HepG2 (cell line): ENCODE data around the gene STK32B. TPM values are rescaled to one million over a fixed set of nuclear protein-coding genes. Genes with fewer than 3 reads are reported as not detected.

Experiments used
- HNF1A ChIP-seq, 2 experiments: sonication (generic) in 1 of 2; formaldehyde crosslinking in 1 of 2; IDR thresholded peaks; 2 replicates each; pipeline versions ENCODE4 v1.4.0 to v1.6.1; 2016 to 2020; ENCODE audit warnings: borderline replicate concordance in 1 of 2, low read depth in 1 of 2, mild to moderate bottlenecking in 1 of 2, missing genetic modification reagents in 1 of 2
- MIER3 ChIP-seq: IDR thresholded peaks from 2 replicates; pipeline ENCODE4 v1.6.1; 2016; ENCODE audit warnings: missing compliant biosample characterization, borderline replicate concordance
- NAIF1 ChIP-seq: sonication (generic); formaldehyde crosslinking; IDR thresholded peaks from 2 replicates; pipeline ENCODE4 v1.5.0; 2020; ENCODE audit warnings: mild to moderate bottlenecking, missing genetic modification reagents, borderline replicate concordance
- NCOR1 ChIP-seq: fragments of 200-600 bp; sonication (generic); IDR thresholded peaks from 2 replicates; pipeline ENCODE4 v1.7.0; 2017; ENCODE audit warnings: antibody characterized with exemption, low read length, borderline replicate concordance
- PRDM10 ChIP-seq: sonication (generic); formaldehyde crosslinking; IDR thresholded peaks from 2 replicates; pipeline ENCODE4 v1.4.0; 2020; ENCODE audit warnings: low read depth, missing genetic modification reagents
- ZNF605 ChIP-seq: sonication (generic); formaldehyde crosslinking; IDR thresholded peaks from 2 replicates; pipeline ENCODE4 v1.8.0; 2022; ENCODE audit warnings: mild to moderate bottlenecking, missing genetic modification reagents
- ZNF841 ChIP-seq: sonication (generic); formaldehyde crosslinking; IDR thresholded peaks from 2 replicates; pipeline ENCODE4 v1.8.1; 2023; ENCODE audit warnings: missing genetic modification reagents, borderline replicate concordance
- polyA plus RNA-seq, 8 experiments: library from polyadenylated mRNA; depleted of rRNA in 3 of 8; stranded (reverse) in 7 of 8; unstranded in 1 of 8; fragments of >200 nt; fragmentation: Illumina TruSeq in 4 of 8; extraction: Trizol in 4 of 8; gene quantifications; 2 replicates each; pipeline versions ENCODE4 v1.2.1 to v1.2.3, GENCODE V29; 2011 to 2016; ENCODE audit warnings: low read depth in 4 of 8, missing spikeins in 1 of 8, mixed read lengths in 1 of 8; ENCODE audit not compliant: insufficient read depth in 1 of 8
- total RNA-seq, 5 experiments: library from RNA; depleted of rRNA; stranded (reverse); fragments of >200 nt; fragmentation: Illumina TruSeq; extraction: Trizol; gene quantifications; 2 replicates each; pipeline ENCODE4 v1.2.3, GENCODE V29; 2016; ENCODE audit warnings: low read depth in 1 of 5
- TF ChIP-seq, protein P1 (sequence below): sonication (generic); formaldehyde crosslinking; IDR thresholded peaks from 2 replicates; pipeline ENCODE4 v1.5.0; 2020; ENCODE audit warnings: missing genetic modification reagents
- TF ChIP-seq, protein P2 (sequence below): sonication (generic); formaldehyde crosslinking; IDR thresholded peaks from 2 replicates; pipeline ENCODE4 v1.4.0; 2020; ENCODE audit warnings: mild to moderate bottlenecking, missing genetic modification reagents

STK32B gene
- total and polyA plus RNA-seq, 2 of the 13 experiments (the other 11 are each of a cell fraction or from before 2014, with no cell fraction given) = not detected

DNA sequence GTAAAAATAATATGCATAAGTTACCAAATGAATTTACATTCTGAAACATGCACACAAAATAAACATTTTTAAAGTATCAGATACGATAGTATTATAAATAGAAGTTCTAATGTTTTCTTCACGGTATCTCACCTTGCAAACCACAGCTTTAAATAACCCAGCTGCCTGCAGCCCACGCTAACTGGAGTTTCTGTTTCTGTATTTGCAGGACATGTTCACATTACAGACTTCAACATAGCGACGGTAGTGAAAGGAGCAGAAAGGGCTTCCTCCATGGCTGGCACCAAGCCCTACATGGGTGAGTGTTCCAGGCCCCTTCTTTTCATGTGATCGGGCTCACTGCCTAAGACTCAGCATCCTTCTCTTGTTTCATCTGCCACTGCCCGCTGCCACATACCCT is 365.4 kb downstream of the STK32B start (continued):
- TF ChIP-seq HNF1A (IDR thresholded peaks at IDR 0.05; ENCODE audit: low read depth) (no peak), HNF1A (CRISPR knock-in tag; IDR thresholded peaks at IDR 0.05; ENCODE audit: borderline replicate concordance) (no peak), ZNF841 (CRISPR knock-in tag) (no peak), NCOR1 (no peak), ZNF605 (CRISPR knock-in tag) (no peak), PRDM10 (CRISPR knock-in tag) (no peak), MIER3 (CRISPR knock-in tag) (no peak), NAIF1 (CRISPR knock-in tag) (no peak)
- TF ChIP-seq, protein P1, sequence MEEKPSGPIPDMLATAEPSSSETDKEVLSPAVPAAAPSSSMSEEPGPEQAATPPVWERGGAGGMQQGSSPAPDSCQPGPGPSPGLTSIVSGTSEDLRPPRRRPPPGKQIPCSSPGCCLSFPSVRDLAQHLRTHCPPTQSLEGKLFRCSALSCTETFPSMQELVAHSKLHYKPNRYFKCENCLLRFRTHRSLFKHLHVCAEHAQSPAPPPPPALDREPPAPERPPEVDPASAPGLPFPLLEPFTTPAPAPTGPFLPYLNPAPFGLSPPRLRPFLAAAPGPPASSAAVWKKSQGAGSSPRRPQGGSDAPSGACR (CRISPR knock-in tag) = no peak
- TF ChIP-seq, protein P2, sequence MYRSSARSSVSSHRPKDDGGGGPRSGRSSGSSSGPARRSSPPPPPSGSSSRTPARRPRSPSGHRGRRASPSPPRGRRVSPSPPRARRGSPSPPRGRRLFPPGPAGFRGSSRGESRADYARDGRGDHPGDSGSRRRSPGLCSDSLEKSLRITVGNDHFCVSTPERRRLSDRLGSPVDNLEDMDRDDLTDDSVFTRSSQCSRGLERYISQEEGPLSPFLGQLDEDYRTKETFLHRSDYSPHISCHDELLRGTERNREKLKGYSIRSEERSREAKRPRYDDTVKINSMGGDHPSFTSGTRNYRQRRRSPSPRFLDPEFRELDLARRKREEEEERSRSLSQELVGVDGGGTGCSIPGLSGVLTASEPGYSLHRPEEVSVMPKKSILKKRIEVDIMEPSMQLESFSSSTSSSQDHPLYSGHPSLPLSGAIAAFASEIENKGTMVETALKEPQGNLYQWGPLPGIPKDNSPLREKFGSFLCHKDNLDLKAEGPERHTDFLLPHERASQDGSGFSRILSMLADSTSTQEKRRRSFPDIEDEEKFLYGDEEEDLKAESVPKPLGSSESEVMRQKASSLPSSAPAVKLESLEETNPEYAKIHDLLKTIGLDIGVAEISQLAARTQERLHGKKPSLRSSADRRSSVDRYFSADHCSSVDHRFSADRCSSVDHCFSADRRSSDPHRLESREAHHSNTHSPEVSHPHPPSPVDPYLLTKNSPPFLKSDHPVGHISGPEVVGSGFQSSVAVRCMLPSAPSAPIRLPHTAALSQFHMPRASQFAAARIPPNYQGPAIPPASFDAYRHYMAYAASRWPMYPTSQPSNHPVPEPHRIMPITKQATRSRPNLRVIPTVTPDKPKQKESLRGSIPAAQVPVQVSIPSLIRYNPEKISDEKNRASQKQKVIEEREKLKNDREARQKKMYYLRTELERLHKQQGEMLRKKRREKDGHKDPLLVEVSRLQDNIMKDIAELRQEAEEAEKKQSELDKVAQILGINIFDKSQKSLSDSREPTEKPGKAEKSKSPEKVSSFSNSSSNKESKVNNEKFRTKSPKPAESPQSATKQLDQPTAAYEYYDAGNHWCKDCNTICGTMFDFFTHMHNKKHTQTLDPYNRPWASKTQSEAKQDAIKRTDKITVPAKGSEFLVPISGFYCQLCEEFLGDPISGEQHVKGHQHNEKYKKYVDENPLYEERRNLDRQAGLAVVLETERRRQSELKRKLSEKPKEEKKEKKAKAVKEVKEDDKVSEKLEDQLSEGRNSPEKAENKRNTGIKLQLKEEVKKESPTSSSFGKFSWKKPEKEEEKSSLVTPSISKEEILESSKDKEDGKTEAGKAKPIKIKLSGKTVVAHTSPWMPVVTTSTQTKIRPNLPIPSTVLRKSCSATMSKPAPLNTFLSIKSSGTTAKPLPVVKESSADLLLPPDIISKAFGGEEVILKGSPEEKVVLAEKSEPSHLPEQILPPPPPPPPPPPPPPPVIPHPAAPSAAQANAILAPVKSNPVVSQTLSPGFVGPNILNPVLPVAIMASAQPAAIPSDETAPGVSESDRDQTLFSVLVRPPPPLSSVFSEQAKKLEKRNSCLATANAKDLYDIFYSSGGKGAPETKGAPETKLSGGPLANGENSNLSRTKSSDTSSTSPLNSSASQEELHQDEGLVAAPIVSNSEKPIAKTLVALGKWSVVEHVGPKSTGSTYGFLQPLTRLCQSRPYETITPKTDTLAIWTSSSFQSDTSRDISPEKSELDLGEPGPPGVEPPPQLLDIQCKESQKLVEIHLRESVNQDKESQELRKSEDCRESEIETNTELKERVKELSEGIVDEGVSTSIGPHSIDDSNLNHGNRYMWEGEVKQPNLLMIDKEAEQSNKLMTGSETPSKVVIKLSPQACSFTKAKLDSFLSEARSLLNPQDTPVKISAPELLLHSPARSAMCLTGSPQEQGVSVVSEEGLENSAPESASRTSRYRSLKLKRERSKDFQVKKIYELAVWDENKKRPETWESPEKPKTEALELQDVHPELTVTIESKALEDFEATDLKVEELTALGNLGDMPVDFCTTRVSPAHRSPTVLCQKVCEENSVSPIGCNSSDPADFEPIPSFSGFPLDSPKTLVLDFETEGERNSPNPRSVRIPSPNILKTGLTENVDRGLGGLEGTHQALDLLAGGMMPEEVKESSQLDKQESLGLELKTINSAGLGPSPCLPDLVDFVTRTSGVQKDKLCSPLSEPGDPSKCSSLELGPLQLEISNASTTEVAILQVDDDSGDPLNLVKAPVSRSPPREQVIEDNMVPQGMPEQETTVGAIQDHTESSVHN (CRISPR knock-in tag) = no peak
